Cerebellar cortex (tissue), 1 donor: Measurements from ENCODE around the gene SPATA31A6.
"Not testable (repeated sequence)": the region's sequence is repeated elsewhere in the genome, so short reads cannot be mapped to it uniquely, and the experiment has no call there.

ENCODE experiments used
- DNase-seq: peaks from one replicate; pipeline ENCODE4 v3.0.0-alpha.2; 2015; ENCODE audit warnings: low spot score

The SPATA31A6 gene

DNA sequence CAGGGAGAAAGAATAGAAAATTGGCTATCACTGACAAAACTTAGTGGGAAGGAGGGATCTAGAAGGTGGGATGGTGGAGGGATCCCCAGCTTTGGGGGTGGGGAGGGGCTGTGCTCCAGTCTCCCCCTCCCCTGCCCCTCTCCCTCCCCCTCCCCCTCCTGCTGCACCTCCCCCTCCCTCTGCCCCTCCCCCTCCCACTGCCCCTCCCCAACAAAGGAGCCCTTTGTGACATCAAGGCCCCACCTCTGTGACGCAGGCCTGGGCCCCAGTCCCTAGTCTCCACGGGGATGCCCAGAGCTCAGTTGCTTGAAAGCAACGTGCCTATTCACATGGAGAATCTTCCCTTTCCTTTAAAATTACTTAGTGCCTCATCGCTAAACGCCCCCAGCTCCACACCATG is at the start of gene SPATA31A6:
Gene SPATA31A6 (plus strand): TSS at position 301 of the 400 bp plus-strand sequence. CDS start 29 bp downstream, at position 330.
- not testable (repeated sequence) for DNase-seq

DNA sequence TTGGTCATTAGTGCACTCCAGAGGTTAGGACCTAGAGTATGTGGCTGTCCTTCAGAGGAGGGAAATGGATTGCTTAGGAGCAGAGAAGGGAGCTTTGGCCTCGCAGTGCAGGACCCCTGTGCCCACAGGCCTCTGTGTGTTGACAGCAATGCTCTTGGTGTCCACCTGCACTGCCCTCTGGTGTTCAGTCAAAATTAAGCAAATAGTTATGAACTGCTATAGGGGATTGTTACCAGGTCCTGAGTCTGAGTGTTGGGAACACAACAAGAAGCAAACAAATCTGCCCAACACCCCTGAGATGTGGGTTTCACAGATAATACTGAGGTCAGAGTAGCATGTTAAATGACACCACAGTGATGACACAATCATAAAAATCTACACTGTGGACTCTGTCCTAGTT is 23.2 kb upstream of the SPATA31A6 start:
- peak; percentile 0 for DNase-seq

DNA sequence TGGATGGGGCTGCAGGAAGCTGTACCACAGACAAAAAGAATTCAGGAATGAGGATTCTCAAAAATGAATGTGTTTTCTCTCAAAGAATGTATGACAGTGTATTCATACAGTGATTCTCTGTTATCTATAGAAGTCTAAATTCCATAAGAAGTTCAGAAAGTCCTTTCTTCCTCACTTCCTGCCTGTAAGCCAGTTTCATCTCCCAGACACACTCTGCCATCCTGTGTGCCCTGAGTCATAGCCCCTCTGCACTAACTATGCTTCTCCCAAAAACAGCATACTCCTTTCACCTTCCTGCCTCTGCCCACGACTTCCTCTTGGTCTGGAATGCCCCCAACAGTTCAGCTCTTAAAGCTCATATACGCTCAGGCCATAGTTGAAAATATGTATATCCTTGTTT is 36.4 kb downstream of the SPATA31A6 start:
- not testable (repeated sequence) for DNase-seq

DNA sequence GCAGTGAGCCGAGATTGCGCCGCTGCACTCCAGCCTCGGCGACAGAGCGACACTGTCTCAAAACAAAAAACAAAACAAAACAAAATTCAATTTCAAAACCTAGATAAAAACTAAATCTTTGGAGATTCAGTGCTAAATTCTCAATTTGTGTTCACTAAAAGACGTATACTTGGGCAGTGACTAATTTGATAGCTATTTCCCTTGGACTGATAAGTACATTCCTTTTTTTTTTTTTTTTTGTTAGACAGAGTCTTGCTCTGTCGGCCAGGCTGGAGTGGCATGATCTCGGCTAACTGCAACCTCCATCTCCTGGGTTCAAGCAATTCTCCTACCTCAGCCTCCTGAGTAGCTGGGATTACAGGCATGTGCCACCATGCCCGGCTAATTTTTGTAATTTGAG is 39.8 kb downstream of the SPATA31A6 start:
- DNase-seq, result not testable (repeated sequence)

DNA sequence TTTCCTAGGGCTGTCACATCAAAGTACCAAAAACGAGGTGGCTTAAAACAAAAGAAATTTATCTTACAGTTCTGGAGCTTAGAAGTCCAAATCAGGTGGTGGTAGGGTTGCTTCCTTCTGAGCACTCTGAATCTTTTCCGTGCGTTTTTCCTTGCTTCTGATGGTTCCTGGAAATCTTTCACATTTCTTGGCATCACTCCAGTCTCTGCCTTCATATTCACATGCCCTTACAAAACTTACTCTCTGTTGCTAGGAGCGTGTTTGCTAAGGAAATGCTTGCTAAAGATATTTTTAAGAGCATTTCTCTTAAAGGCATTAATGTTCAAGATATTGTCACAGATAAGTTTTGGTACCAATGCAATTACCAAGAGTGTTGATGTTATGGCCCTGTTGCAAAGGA is 49.6 kb downstream of the SPATA31A6 start:
- not testable (repeated sequence) for DNase-seq

DNA sequence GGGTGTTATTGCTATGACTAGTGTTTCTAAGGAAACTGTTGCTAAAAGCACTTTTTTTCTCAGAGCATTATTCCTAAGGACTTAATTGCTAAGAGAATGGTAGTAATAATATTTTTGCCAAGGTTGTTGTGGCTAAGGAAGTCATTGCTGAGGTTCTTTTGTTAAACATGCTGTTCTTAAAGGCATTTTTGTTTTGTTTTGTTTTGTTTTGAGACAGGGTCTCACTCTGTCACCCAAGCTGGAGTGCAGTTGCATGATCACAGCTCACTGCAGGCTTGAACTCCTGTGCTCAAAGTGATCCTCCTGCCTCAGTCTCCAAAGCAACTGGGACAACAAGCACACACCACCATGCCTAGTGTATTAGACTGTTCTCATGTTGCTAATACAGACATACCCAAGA is 51.2 kb downstream of the SPATA31A6 start:
- not testable (repeated sequence) for DNase-seq

DNA sequence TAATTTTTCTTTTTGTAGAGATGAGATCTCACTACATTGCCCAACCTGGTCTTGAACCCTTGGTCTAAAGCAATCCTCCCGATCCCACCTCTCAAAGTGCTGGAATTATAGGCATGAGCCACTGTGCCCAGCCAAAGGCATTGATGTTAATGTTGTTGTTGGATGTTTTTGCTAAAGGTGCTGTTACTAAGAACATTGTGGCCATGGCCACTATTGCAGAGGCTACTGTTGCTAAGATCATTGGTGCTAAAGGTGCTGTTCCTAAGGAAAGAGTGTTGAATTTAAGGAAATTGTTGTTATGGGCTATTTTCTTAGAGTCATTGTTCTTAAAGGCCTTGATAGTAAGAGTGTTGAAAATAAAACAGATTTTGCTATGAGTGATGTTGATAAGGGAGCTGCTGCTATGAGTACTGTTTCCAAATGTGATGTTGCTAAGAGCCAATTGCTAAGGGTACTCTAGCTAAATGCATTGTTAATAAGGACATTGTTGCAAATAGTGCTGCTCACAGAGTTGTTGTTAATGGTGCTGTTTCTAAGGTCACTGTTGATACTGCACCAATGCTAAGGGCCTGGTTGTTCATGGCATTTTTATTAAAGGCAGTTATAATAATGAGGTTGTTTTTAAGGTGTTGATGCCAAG is 52.0 kb downstream of the SPATA31A6 start:
- not testable (repeated sequence) for DNase-seq

DNA sequence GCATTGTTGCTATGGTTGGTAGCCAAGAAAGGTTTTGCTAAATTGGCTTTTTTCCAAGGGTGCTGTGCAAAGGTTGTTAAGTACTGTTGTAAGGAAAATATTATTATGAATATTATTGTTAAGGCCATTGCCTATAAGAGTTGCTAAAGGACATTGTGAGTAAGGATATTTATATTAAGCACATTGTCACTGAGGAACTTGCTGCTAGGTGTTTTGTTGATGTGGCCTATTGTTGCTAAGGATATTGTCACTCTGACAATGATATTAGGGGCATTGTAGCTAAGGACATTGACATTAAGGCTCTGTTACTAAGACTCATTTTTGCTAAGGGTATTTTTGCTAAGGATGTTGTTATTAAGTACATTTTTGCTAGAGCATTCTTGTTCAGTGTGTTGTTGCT is 52.6 kb downstream of the SPATA31A6 start:
- not testable (repeated sequence) for DNase-seq

DNA sequence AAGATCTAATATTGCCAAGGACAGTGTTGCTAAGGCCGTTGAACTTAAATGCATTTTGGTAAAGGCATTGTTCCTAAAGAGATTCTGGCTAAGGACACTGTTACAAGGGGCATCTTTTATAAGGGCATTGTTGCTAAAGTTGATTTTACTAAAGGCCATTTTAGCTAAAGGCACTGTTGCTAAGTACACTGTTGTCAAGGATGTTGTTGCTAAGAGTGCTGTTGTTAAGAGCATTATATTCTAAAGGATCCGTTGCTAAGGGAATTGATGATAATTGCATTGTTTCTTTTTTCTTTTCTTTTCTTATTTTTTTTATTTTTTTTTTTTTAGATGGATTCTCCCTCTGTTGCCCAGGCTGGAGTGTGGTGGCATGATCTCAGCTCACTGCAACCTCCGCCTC is 53.9 kb downstream of the SPATA31A6 start:
- DNase-seq, result not testable (repeated sequence)

DNA sequence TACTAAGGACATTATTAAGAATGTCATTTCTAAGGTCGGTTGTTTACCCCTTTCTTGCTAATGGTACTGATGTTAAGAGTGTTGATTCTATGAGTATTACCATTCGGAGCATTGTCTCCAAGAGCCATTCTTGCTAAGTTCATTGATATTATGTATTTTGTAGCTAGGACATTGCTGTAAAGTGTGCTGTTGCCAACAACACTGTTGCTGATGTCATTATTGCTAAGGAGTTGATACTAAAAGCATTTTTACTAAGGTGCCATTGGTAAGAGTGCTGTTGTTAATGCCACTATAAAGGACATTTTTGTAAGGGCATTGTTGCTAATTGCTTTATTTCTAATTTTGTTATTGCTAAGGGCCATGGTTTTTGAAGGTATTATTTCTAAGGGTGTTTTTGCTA is 55.4 kb downstream of the SPATA31A6 start:
- not testable (repeated sequence) for DNase-seq
